Measurements from ENCODE around the gene KIF2B. TPM values are rescaled to one million over a fixed set of nuclear protein-coding genes. Genes with fewer than 3 reads are reported as not detected.

The KIF2B gene
- not detected in 2 replicates for total RNA-seq

- no peak within 1 kb of the TSS for H3K4me3 ChIP-seq (ENCODE audit: low read depth, low read length)
- no peak for DNase-seq (ENCODE audit: low read depth)
- TF ChIP-seq CTCF (conservative IDR thresholded peaks at IDR 0.05; ENCODE audit: low read depth, low read length) = no peak
Observed at GRCh38 chr17:53822764-53823163, at the start of gene KIF2B. TSS of gene KIF2B (plus strand) at chr17:53822927. CDS start at chr17:53823034, 107 bp downstream.

- H3K4me3 ChIP-seq (ENCODE audit: low read depth, low read length) = no peak overlapping the region
Observed at GRCh38 chr17:53780320-53780719, 42.4 kb upstream of the KIF2B start.

DNA sequence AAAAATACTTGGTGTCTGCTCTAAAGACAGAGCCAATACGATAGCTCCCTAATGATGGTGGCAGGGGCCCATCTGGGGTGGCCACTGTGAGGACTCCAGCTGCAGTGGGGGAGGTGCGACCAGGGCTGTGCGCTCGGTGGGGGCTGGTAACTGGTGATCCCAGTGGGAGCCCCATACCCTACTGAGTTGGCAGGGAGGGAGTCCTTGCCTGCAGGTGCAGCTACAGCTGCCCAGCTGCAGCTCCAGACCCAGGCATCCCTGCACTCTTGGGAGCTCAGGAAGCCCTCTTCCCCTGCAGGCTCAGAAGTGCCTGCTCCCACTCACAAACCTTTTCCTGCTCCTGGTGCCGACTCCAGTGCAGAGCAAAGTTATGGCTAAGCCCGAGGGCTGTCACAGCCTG is 31.2 kb upstream of the KIF2B start:
- no peak for DNase-seq (ENCODE audit: low read depth)
- no peak for TF ChIP-seq CTCF (conservative IDR thresholded peaks at IDR 0.05; ENCODE audit: low read depth, low read length)

More at GRCh38 chr17:53780320-53780719, 42.4 kb upstream of the KIF2B start:
- no peak for DNase-seq (ENCODE audit: low read depth)
- no peak for TF ChIP-seq CTCF (conservative IDR thresholded peaks at IDR 0.05; ENCODE audit: low read depth, low read length)

DNA sequence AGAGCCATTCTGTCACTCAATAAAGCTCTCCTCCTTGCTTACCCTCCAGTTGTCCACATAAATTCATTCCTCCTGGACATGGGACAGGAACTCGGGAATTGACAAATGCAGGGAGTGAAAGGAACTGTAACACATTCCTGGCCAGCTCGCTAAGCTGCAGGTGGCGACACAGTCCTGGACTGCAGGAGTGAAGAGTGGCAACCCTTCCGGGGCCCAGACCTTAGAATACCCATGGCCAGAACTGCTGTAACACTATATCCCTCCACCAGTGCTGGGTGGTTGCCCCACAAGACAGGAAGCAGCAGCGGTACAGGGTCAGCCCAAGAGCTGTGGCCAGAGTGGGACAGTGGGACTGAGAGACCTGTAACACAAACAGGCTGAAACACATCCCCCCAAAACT is 30.3 kb upstream of the KIF2B start:
- no peak for TF ChIP-seq CTCF (conservative IDR thresholded peaks at IDR 0.05; ENCODE audit: low read depth, low read length)
- no peak for DNase-seq (ENCODE audit: low read depth)
- H3K4me3 ChIP-seq (ENCODE audit: low read depth, low read length) = no peak overlapping the region

More for the DNA sequence above, 31.2 kb upstream of the KIF2B start:
- no peak overlapping the region for H3K4me3 ChIP-seq (ENCODE audit: low read depth, low read length)

- H3K4me3 ChIP-seq (ENCODE audit: low read depth, low read length) = no peak overlapping the region
- no peak for DNase-seq (ENCODE audit: low read depth)
- TF ChIP-seq CTCF (conservative IDR thresholded peaks at IDR 0.05; ENCODE audit: low read depth, low read length) = no peak
Observed at GRCh38 chr17:53792997-53793396, 29.7 kb upstream of the KIF2B start.

GRCh38 chr17:53794875-53795274 is 27.9 kb upstream of the KIF2B start:
- no peak for DNase-seq (ENCODE audit: low read depth)
- no peak for TF ChIP-seq CTCF (conservative IDR thresholded peaks at IDR 0.05; ENCODE audit: low read depth, low read length)
- no peak overlapping the region for H3K4me3 ChIP-seq (ENCODE audit: low read depth, low read length)

- TF ChIP-seq CTCF (conservative IDR thresholded peaks at IDR 0.05; ENCODE audit: low read depth, low read length) = no peak
- H3K4me3 ChIP-seq (ENCODE audit: low read depth, low read length) = no peak overlapping the region
- no peak for DNase-seq (ENCODE audit: low read depth)
Observed at GRCh38 chr17:53796642-53797041, 26.1 kb upstream of the KIF2B start.
